DOHH2 (cell line): ENCODE results near the gene CDH4.

ENCODE experiments used
- CTCF ChIP-seq: fragments of 200-600 bp; sonication (generic); IDR thresholded peaks from one replicate; pipeline ENCODE4 v1.5.1; 2014; ENCODE audit warnings: antibody characterized with exemption, mild to moderate bottlenecking, low read depth, low read length; ENCODE audit not compliant: poor library complexity, severe bottlenecking
- EZH2phosphoT487 ChIP-seq: fragments of 200-600 bp; sonication (generic); IDR thresholded peaks from 2 replicates; pipeline ENCODE4 v1.6.1; 2017; ENCODE audit warnings: borderline replicate concordance, mild to moderate bottlenecking, antibody characterized with exemption, low read length, moderate library complexity, mixed read lengths

GRCh38 chr20:61932199-61932592 lies 680.1 kb downstream of the CDH4 start:
- TF ChIP-seq CTCF (no peak), EZH2phosphoT487 (no peak)
